Measurements from ENCODE around the gene BPIFB6. TPM values are rescaled to one million over a fixed set of nuclear protein-coding genes. Genes with fewer than 3 reads are reported as not detected.

Gene BPIFB6
- total and polyA plus RNA-seq, 2 of the 4 experiments (the other 2 are of a cell fraction), result not detected

DNA sequence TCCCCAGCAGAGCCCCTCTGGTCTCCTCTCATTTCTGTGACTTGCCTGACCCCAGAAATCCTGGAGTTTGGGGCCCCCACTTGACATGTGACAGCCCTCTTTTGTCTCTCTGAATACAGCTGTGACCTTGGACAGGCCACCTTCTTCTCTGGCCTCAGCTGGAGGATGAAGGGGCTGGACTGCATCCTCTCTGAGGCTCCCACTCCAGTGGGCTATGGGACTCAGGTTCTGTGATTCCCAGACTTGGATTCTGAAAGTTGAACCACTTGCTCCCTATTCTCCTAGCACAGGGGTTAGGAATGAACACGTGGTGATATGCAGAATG is 31.3 kb downstream of the BPIFB6 start:
- H3K56ac ChIP-seq (ENCODE audit: extremely low read depth, insufficient read depth, low read length), result no peak overlapping the region
- H3K27me3 ChIP-seq (ENCODE audit: control insufficient read depth, insufficient read depth, low read length), result peaks cover 8% of the 10 kb centered on the region
- no TSS peak for BruUV-seq (replicated peaks)
- H2BK120ac ChIP-seq (ENCODE audit: low read depth, low read length), result no peak overlapping the region
- peak overlapping the region; percentile 19 for H2AK9ac ChIP-seq (replicated peaks; ENCODE audit: low read depth, low read length, poor library complexity)
- no peaks in the 10 kb centered on the region for H3K79me1 ChIP-seq (ENCODE audit: low read depth in 1 of 2, low read length in 2 of 2)
- no peak overlapping the region for H4K91ac ChIP-seq (ENCODE audit: insufficient read depth, low read depth, low read length)
- WGBS, 2 experiments (ENCODE audit: extremely low coverage in 2 of 2, insufficient read length in 1 of 2), result no CpG with 5 or more reads among the region's 1 CpG
- H3K4me3 ChIP-seq (ENCODE audit: insufficient read depth, low read depth, low read length), result no peak overlapping the region
- H3K36me3 ChIP-seq (ENCODE audit: control insufficient read depth, insufficient read depth, low read length), result no peaks in the 10 kb centered on the region
- no peak overlapping the region for H2AK5ac ChIP-seq (ENCODE audit: low read depth, low read length)
- no peak overlapping the region for H4K8ac ChIP-seq (ENCODE audit: low read depth in 2 of 2, low read length in 2 of 2)
- intact Hi-C loops (cut with micrococcal nuclease) (no loop called here), in situ Hi-C loops (cut with MboI; ENCODE audit: low sequenced_read_pairs) (no loop called here), dilution Hi-C loops (cut with HindIII; ENCODE audit: low sequenced_read_pairs, unreplicated experiment) (no loop called here)
- no peaks in the 10 kb centered on the region for H3K9me3 ChIP-seq (ENCODE audit: control insufficient read depth, insufficient read depth, low read length)
- H2AFZ ChIP-seq (replicated peaks; ENCODE audit: low read length, poor library complexity), result no peak overlapping the region
- no peak overlapping the region for H2BK20ac ChIP-seq (ENCODE audit: low read depth, low read length)
- no peak for ATAC-seq (ENCODE audit: low read depth)
- no peaks in the 10 kb centered on the region for H4K20me1 ChIP-seq (ENCODE audit: insufficient read depth, low read length)
- H3K18ac ChIP-seq (ENCODE audit: low read depth, low read length), result no peak overlapping the region
- no peaks in the 10 kb centered on the region for H3K9me1 ChIP-seq (ENCODE audit: insufficient read depth, low read length)
- H3K4me2 ChIP-seq (ENCODE audit: low read depth, low read length), result no peak overlapping the region
- TF ChIP-seq NFE2L2 (IDR thresholded peaks at IDR 0.05; ENCODE audit: low read depth, low read length) (no peak), BHLHE40 (IDR thresholded peaks at IDR 0.05; ENCODE audit: low read depth, low read length) (no peak), RFX5 (IDR thresholded peaks at IDR 0.05; ENCODE audit: low read depth, low read length) (no peak), MAFK (IDR thresholded peaks at IDR 0.05; ENCODE audit: low read depth, low read length) (no peak), POLR2A (IDR thresholded peaks at IDR 0.05; ENCODE audit: low read depth, low read length) (no peak)
- TF ChIP-seq, protein P1, sequence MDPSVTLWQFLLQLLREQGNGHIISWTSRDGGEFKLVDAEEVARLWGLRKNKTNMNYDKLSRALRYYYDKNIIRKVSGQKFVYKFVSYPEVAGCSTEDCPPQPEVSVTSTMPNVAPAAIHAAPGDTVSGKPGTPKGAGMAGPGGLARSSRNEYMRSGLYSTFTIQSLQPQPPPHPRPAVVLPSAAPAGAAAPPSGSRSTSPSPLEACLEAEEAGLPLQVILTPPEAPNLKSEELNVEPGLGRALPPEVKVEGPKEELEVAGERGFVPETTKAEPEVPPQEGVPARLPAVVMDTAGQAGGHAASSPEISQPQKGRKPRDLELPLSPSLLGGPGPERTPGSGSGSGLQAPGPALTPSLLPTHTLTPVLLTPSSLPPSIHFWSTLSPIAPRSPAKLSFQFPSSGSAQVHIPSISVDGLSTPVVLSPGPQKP (IDR thresholded peaks at IDR 0.05; ENCODE audit: borderline replicate concordance, low read depth, low read length), result no peak
- CTCF ChIA-PET, result no interaction called here
- no peak overlapping the region for H4K5ac ChIP-seq (ENCODE audit: low read depth, low read length)
- no peak overlapping the region for H3K4ac ChIP-seq (ENCODE audit: low read depth, low read length)
- H3K23ac ChIP-seq (ENCODE audit: low read depth, low read length), result no peak overlapping the region
- H3K14ac ChIP-seq (replicated peaks; ENCODE audit: low read depth, low read length), result no peak overlapping the region
- H2BK15ac ChIP-seq (ENCODE audit: low read depth, low read length), result no peak overlapping the region
- no peak overlapping the region for H2BK5ac ChIP-seq (ENCODE audit: low read depth, low read length, poor library complexity, severe bottlenecking)
- POLR2A ChIA-PET (ENCODE audit: unreplicated experiment), result no interaction called here
- H3K27ac ChIP-seq (ENCODE audit: insufficient read depth, low read length), result no peak overlapping the region
- H3K9ac ChIP-seq (ENCODE audit: low read depth, low read length), result no peak overlapping the region
- H3K4me1 ChIP-seq (ENCODE audit: control insufficient read depth, insufficient read depth, low read length), result no peaks in the 10 kb centered on the region
- DNase-seq, result no peak

All from IMR-90 (cell line).